ENCODE data around the gene GLRX.

Gene GLRX

DNA sequence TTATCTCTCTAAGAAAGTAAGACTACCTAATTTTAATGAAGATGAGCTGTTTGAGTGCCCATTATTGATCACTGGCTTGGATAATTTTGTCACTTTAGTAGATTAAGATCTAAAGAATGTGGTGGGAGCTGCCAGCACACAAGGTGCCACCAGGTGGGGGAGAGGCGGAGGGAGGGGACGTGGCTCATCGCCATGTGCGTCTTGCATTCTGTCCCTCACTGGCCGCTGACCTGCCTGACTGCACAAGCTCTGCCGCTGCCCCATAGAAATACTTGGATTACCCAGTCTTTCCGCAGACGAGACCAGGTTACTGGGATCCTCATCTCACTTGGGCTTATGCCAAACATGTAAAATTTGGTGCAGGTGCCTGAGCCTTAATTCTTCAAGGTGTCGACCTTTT is 53.8 kb downstream of the GLRX start:
- DNase-seq (ENCODE audit: low read depth, low spot score), result no peak
- TF ChIP-seq, protein P1, sequence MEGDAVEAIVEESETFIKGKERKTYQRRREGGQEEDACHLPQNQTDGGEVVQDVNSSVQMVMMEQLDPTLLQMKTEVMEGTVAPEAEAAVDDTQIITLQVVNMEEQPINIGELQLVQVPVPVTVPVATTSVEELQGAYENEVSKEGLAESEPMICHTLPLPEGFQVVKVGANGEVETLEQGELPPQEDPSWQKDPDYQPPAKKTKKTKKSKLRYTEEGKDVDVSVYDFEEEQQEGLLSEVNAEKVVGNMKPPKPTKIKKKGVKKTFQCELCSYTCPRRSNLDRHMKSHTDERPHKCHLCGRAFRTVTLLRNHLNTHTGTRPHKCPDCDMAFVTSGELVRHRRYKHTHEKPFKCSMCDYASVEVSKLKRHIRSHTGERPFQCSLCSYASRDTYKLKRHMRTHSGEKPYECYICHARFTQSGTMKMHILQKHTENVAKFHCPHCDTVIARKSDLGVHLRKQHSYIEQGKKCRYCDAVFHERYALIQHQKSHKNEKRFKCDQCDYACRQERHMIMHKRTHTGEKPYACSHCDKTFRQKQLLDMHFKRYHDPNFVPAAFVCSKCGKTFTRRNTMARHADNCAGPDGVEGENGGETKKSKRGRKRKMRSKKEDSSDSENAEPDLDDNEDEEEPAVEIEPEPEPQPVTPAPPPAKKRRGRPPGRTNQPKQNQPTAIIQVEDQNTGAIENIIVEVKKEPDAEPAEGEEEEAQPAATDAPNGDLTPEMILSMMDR (IDR thresholded peaks at IDR 0.05; ENCODE audit: insufficient read depth, low read length, missing control alignments), result no peak
- CTCF ChIA-PET, result interaction anchor here (0.8 to 5.3 kb wide), 5 partner anchors 14 to 124 kb away, joined by 3 to 54 read pairs (median 4); partner anchors contain the start of gene RFESD
- POLR2A ChIA-PET, result no interaction called here
- no peak overlapping the region for H3K4me3 ChIP-seq (ENCODE audit: low read depth, low read length)

- ChIA-PET CTCF (interaction anchor here (1.4 to 1.6 kb wide), 2 partner anchors 83 to 100 kb away, joined by 3 to 4 read pairs; no protein-coding TSS in a partner anchor), POLR2A (no interaction called here)
- TF ChIP-seq, protein P1 (IDR thresholded peaks at IDR 0.05; ENCODE audit: insufficient read depth, low read length, missing control alignments), result no peak
- DNase-seq (ENCODE audit: low read depth, low spot score), result no peak
- H3K4me3 ChIP-seq (ENCODE audit: low read depth, low read length), result no peak overlapping the region
Observed at GRCh38 chr5:95763941-95764340, 58.6 kb downstream of the GLRX start.

All from AG04449 (cell line).